CD4-positive, CD25-positive, alpha-beta regulatory T cell (primary cell): ENCODE results near the gene VEZT. TPM values are rescaled to one million over a fixed set of nuclear protein-coding genes. Genes with fewer than 3 reads are reported as not detected.

ENCODE experiments used
- ATAC-seq, 2 donors: fragments of 150-1000 bp; cut with Tn5 transposase; one replicate each; pipeline ENCODE4 v1.10.0; 2021; ENCODE audit warnings: low read depth in 2 of 2, moderate number of reproducible peaks in 2 of 2, moderate library complexity in 1 of 2
- DNase-seq, 3 donors: peaks; one replicate each; pipeline versions ENCODE4 v3.0.0 to v3.0.0-alpha.2; 2012 to 2022; ENCODE audit warnings: mixed read lengths in 1 of 3
- H3K27ac ChIP-seq: one replicate; pipeline ENCODE4 v1.7.0; 2013; ENCODE audit warnings: mild to moderate bottlenecking, low read length; ENCODE audit not compliant: insufficient read depth, poor library complexity, severe bottlenecking
- H3K27me3 ChIP-seq: one replicate; pipeline ENCODE4 v1.7.0; 2013; ENCODE audit warnings: low read length; ENCODE audit not compliant: control insufficient read depth, insufficient read depth
- H3K36me3 ChIP-seq: one replicate; pipeline ENCODE4 v1.7.0; 2013; ENCODE audit warnings: mild to moderate bottlenecking, low read length, moderate library complexity; ENCODE audit not compliant: control insufficient read depth, insufficient read depth
- H3K4me1 ChIP-seq: 2 replicates; pipeline ENCODE4 v1.7.0; 2013; ENCODE audit warnings: mild to moderate bottlenecking, low read length; ENCODE audit not compliant: insufficient read depth, control insufficient read depth, poor library complexity, severe bottlenecking
- H3K4me3 ChIP-seq: one replicate; pipeline ENCODE4 v1.7.0; 2013; ENCODE audit warnings: low read depth, mild to moderate bottlenecking, low read length, moderate library complexity
- H3K9me3 ChIP-seq, 2 experiments: 1 replicate in 1 of 2; 2 replicates in 1 of 2; pipeline ENCODE4 v1.7.0; 2013; ENCODE audit warnings: low read length in 2 of 2, mild to moderate bottlenecking in 1 of 2, moderate library complexity in 1 of 2; ENCODE audit not compliant: control insufficient read depth in 2 of 2
- H3K27ac Mint-ChIP-seq, 3 donors: one replicate each; pipeline ENCODE4 v1.8.0; 2020 to 2022; ENCODE audit warnings: mild to moderate bottlenecking in 3 of 3, mixed read lengths in 3 of 3, moderate library complexity in 2 of 3
- H3K27me3 Mint-ChIP-seq: one replicate; pipeline ENCODE4 v1.8.0; 2022; ENCODE audit warnings: mild to moderate bottlenecking, mixed read lengths
- H3K36me3 Mint-ChIP-seq: one replicate; pipeline ENCODE4 v1.8.0; 2020; ENCODE audit warnings: mixed read lengths
- H3K4me1 Mint-ChIP-seq, 4 donors: one replicate each; pipeline ENCODE4 v1.8.0; 2020 to 2022; ENCODE audit warnings: mixed read lengths in 4 of 4, mild to moderate bottlenecking in 1 of 4
- H3K4me3 Mint-ChIP-seq, 4 donors: one replicate each; pipeline ENCODE4 v1.8.0; 2020 to 2022; ENCODE audit warnings: mild to moderate bottlenecking in 4 of 4, mixed read lengths in 4 of 4, moderate library complexity in 3 of 4
- H3K9me3 Mint-ChIP-seq, 7 donors: one replicate each; pipeline ENCODE4 v1.8.0; 2020 to 2022; ENCODE audit warnings: mixed read lengths in 7 of 7, mild to moderate bottlenecking in 3 of 7, moderate library complexity in 2 of 7
- polyA plus RNA-seq, 4 donors: library from polyadenylated mRNA; unstranded; fragments of 300-500 nt; fragmentation: Illumina TruSeq; gene quantifications; one replicate each; pipeline ENCODE4 v1.2.3, GENCODE V29; 2021
- total RNA-seq: library from RNA; stranded (reverse); gene quantifications from one replicate; pipeline ENCODE4 v1.2.3, GENCODE V29; 2022

Gene VEZT
- total and polyA plus RNA-seq, 5 donors from 2014 or later: 21.9 to 52.9 (median 28.7) TPM

DNA sequence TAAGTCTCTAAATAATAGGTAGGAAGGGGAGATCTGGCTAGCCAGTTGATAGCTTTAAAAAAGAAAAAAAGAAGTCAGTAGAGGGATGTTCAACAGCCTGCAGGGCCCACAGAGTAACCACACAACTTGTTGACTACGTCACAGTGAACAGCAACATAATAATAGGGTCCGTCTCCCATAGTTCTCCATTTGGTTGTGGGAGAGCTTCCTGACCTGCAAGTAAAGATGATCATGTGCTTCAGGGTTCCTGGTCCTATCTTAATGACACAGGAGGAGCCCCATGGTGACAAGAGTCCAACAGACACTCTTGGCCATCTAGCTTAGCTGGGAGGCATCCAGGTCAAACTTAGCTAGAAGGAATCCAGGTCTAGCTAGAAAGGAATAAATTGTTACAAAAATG, 36.5 kb upstream of the VEZT start:
- H3K4me1 Mint-ChIP-seq: peaks cover 0 to 2% (median 0%) of the 10 kb centered on the region in 4 donors
- Histone ChIP-seq H3K27ac (no peak overlapping the region), H3K9me3 (no peaks in the 10 kb centered on the region), H3K4me1 (no peaks in the 10 kb centered on the region), H3K27me3 (no peaks in the 10 kb centered on the region), H3K4me3 (no peak overlapping the region), H3K36me3 (no peaks in the 10 kb centered on the region)
- H3K27me3 Mint-ChIP-seq: peaks cover 4% of the 10 kb centered on the region
- H3K4me3 Mint-ChIP-seq: no peak overlapping the region
- no peaks in the 10 kb centered on the region for H3K9me3 Mint-ChIP-seq
- no peak overlapping the region for H3K27ac Mint-ChIP-seq
- ATAC-seq (no peak), DNase-seq (no peak)
- no peaks in the 10 kb centered on the region for H3K36me3 Mint-ChIP-seq

- Mint-ChIP-seq H3K4me1 (peaks cover 0 to 1% (median 0%) of the 10 kb centered on the region in 4 donors), H3K27ac (no peak overlapping the region), H3K36me3 (no peaks in the 10 kb centered on the region), H3K9me3 (no peaks in the 10 kb centered on the region), H3K27me3 (peaks cover 6% of the 10 kb centered on the region), H3K4me3 (no peak overlapping the region)
- no peaks in the 10 kb centered on the region for H3K4me1 ChIP-seq
- no peak overlapping the region for H3K4me3 ChIP-seq
- no peaks in the 10 kb centered on the region for H3K27me3 ChIP-seq
- H3K9me3 ChIP-seq: no peaks in the 10 kb centered on the region
- DNase-seq (no peak), ATAC-seq (no peak)
- no peaks in the 10 kb centered on the region for H3K36me3 ChIP-seq
- H3K27ac ChIP-seq: no peak overlapping the region
These were observed 34.7 kb upstream of the VEZT start for GRCh38 chr12:95182868-95183415.

- Mint-ChIP-seq H3K9me3 (no peaks in the 10 kb centered on the region), H3K4me3 (no peak overlapping the region), H3K27me3 (peaks cover 10% of the 10 kb centered on the region), H3K27ac (no peak overlapping the region), H3K36me3 (no peaks in the 10 kb centered on the region), H3K4me1 (no peaks in the 10 kb centered on the region)
- ATAC-seq (no peak), DNase-seq (no peak)
- Histone ChIP-seq H3K4me3 (no peak overlapping the region), H3K27me3 (no peaks in the 10 kb centered on the region), H3K9me3 (no peaks in the 10 kb centered on the region), H3K4me1 (no peaks in the 10 kb centered on the region), H3K36me3 (no peaks in the 10 kb centered on the region), H3K27ac (no peak overlapping the region)
These were observed 33.5 kb upstream of the VEZT start for GRCh38 chr12:95184121-95184520.

- H3K27me3 Mint-ChIP-seq: peaks cover 10% of the 10 kb centered on the region
These were observed 32.5 kb upstream of the VEZT start for GRCh38 chr12:95185072-95185471.

DNA sequence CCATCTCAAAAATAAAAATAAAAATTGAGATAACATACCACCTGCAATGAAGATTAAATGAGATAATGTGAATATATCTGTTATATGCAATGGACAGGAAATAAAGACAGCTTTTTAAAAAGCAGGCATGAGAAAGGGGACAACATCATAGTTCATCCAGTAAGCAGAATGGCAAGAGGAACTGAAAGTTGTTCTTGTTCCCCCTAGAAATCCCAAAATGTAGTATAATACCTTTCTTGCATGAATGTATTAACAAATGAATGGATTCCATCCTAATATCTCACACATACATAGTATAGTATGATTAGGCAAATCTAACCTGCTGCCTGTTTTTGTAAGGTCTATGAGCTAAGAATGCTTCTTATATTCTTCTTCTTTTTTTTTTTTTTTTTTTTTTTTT, 31.8 kb upstream of the VEZT start:
- no peaks in the 10 kb centered on the region for H3K9me3 Mint-ChIP-seq
- H3K4me3 Mint-ChIP-seq: no peak overlapping the region
- ATAC-seq (no peak), DNase-seq (no peak)
- no peaks in the 10 kb centered on the region for H3K36me3 Mint-ChIP-seq
- Histone ChIP-seq H3K36me3 (no peaks in the 10 kb centered on the region), H3K27ac (no peak overlapping the region), H3K4me1 (no peaks in the 10 kb centered on the region), H3K4me3 (no peak overlapping the region), H3K9me3 (no peaks in the 10 kb centered on the region), H3K27me3 (no peaks in the 10 kb centered on the region)
- no peak overlapping the region for H3K27ac Mint-ChIP-seq
- no peaks in the 10 kb centered on the region for H3K4me1 Mint-ChIP-seq
- H3K27me3 Mint-ChIP-seq: peaks cover 10% of the 10 kb centered on the region

More at GRCh38 chr12:95185072-95185471, 32.5 kb upstream of the VEZT start:
- no peak for ATAC-seq
- no peaks in the 10 kb centered on the region for H3K27me3 ChIP-seq
- no peak overlapping the region for H3K4me3 ChIP-seq
- DNase-seq: no peak
- no peaks in the 10 kb centered on the region for H3K9me3 ChIP-seq
- no peaks in the 10 kb centered on the region for H3K4me1 Mint-ChIP-seq
- H3K36me3 ChIP-seq: no peaks in the 10 kb centered on the region
- no peak overlapping the region for H3K27ac Mint-ChIP-seq
- no peak overlapping the region for H3K27ac ChIP-seq
- no peak overlapping the region for H3K4me3 Mint-ChIP-seq
- H3K9me3 Mint-ChIP-seq: no peaks in the 10 kb centered on the region
- H3K36me3 Mint-ChIP-seq: no peaks in the 10 kb centered on the region
- no peaks in the 10 kb centered on the region for H3K4me1 ChIP-seq

GRCh38 chr12:95187865-95188415, 29.7 kb upstream of the VEZT start:
- Mint-ChIP-seq H3K4me1 (no peaks in the 10 kb centered on the region), H3K36me3 (no peaks in the 10 kb centered on the region), H3K9me3 (peaks cover 0 to 2% (median 0%) of the 10 kb centered on the region in 7 donors), H3K27ac (peak overlapping the region in 1 of 3 donors; percentile 2), H3K4me3 (no peak overlapping the region), H3K27me3 (peaks cover 6% of the 10 kb centered on the region)
- no peak overlapping the region for H3K4me3 ChIP-seq
- no peak overlapping the region for H3K27ac ChIP-seq
- DNase-seq (no peak), ATAC-seq (no peak)
- H3K27me3 ChIP-seq: no peaks in the 10 kb centered on the region
- H3K4me1 ChIP-seq: no peaks in the 10 kb centered on the region
- H3K9me3 ChIP-seq: no peaks in the 10 kb centered on the region
- no peaks in the 10 kb centered on the region for H3K36me3 ChIP-seq

DNA sequence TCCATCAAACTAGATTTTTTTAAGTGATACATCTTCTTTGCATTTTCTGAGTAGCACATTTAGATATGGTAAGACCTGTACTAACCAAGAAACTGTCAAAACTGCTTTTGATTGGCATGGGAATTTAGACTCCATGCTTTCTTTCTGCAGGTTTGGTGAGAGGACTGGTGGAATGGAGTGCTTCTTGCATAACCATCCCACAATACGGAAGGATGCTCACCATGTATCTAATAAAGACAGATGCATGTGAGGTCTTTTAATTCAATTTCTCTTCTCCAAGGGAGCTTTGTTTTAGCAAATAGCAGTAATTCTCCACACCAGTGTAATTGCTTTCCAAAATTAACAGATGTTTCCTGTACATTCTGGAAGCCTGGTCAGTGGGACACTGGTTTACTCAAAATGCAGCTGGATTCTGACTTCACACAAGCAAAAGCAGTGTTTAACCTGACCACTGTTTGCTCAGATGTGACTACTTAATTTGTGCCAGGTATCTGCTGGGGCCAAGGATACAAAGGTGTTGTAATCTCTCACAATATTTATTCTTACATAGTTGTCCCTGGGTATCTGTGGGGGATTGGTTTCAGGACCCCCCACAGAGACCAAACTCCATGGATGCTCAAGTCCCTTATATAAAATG, 26.4 kb upstream of the VEZT start:
- H3K4me3 Mint-ChIP-seq: no peak overlapping the region
- Histone ChIP-seq H3K36me3 (no peaks in the 10 kb centered on the region), H3K4me3 (no peak overlapping the region), H3K27ac (no peak overlapping the region), H3K9me3 (no peaks in the 10 kb centered on the region), H3K27me3 (no peaks in the 10 kb centered on the region), H3K4me1 (no peaks in the 10 kb centered on the region)
- ATAC-seq (no peak), DNase-seq (no peak)
- H3K27me3 Mint-ChIP-seq: peaks cover 5% of the 10 kb centered on the region
- H3K9me3 Mint-ChIP-seq: peaks cover 0 to 2% (median 0%) of the 10 kb centered on the region in 7 donors
- H3K27ac Mint-ChIP-seq: no peak overlapping the region
- no peaks in the 10 kb centered on the region for H3K4me1 Mint-ChIP-seq
- no peaks in the 10 kb centered on the region for H3K36me3 Mint-ChIP-seq

DNA sequence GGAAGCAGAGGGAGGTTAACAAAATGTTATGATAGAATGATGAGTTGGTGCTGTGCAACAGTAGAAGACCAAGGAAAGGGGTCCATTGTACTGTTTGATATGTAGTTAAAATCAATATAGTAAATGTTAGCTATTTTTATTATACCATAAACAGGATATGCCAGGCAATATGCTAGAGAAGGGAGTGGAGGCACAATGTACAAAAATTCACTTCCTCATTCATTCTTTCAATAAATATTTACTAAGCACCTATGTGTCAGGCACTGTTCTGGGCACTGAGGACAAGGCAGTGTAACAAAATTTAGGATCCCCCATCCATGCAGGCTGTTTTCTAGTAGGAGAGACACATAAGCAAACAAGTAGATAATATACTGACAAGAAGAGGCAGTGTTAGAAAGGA, 25.3 kb upstream of the VEZT start:
- Mint-ChIP-seq H3K9me3 (peaks cover 0 to 2% (median 0%) of the 10 kb centered on the region in 7 donors), H3K4me3 (no peak overlapping the region), H3K27ac (no peak overlapping the region), H3K36me3 (no peaks in the 10 kb centered on the region), H3K4me1 (no peaks in the 10 kb centered on the region), H3K27me3 (peaks cover 9% of the 10 kb centered on the region)
- H3K4me1 ChIP-seq: no peaks in the 10 kb centered on the region
- no peaks in the 10 kb centered on the region for H3K27me3 ChIP-seq
- H3K9me3 ChIP-seq: no peaks in the 10 kb centered on the region
- DNase-seq (no peak), ATAC-seq (no peak)
- no peak overlapping the region for H3K4me3 ChIP-seq
- no peaks in the 10 kb centered on the region for H3K36me3 ChIP-seq
- no peak overlapping the region for H3K27ac ChIP-seq
